HEK293T (cell line): ENCODE measurements around the gene SMIM45.

Experiments used
- CTCF ChIA-PET: fragments of 350-600 bp; formaldehyde crosslinking; extraction: SDS; loops from one replicate; lab custom pipeline; 2021; ENCODE audit warnings: antibody characterized with exemption, inconsistent platforms; lab: Yijun Ruan, JAX
- POLR2A ChIA-PET: fragments of 350-600 bp; formaldehyde crosslinking; extraction: SDS; loops from one replicate; lab custom pipeline; 2020; ENCODE audit warnings: antibody characterized with exemption, inconsistent platforms; lab: Yijun Ruan, JAX
- DNase-seq: peaks from one replicate; pipeline ENCODE4 v3.0.0; 2012; ENCODE audit warnings: mixed read lengths; ENCODE audit errors: extremely low spot score
- ARNT ChIP-seq: fragments of 450-650 bp; IDR thresholded peaks from 2 replicates; pipeline ENCODE4 v1.6.1; 2017; ENCODE audit warnings: mild to moderate bottlenecking
- BHLHE40 ChIP-seq: fragments of 450-650 bp; IDR thresholded peaks from 2 replicates; pipeline ENCODE4 v1.6.1; 2016; ENCODE audit warnings: mild to moderate bottlenecking, moderate library complexity, borderline replicate concordance
- CTBP1 ChIP-seq: fragments of 450-650 bp; IDR thresholded peaks from 2 replicates; pipeline ENCODE4 v1.6.1; 2016; ENCODE audit warnings: borderline replicate concordance
- ELF4 ChIP-seq: fragments of 450-650 bp; IDR thresholded peaks from 2 replicates; pipeline ENCODE4 v1.6.1; 2017; ENCODE audit warnings: antibody characterized with exemption
- FOXA1 ChIP-seq: fragments of 450-650 bp; IDR thresholded peaks from 2 replicates; pipeline ENCODE4 v1.6.1; 2016; ENCODE audit warnings: mild to moderate bottlenecking
- FOXK2 ChIP-seq: fragments of 450-650 bp; IDR thresholded peaks from 2 replicates; pipeline ENCODE4 v1.6.1; 2016; ENCODE audit warnings: mild to moderate bottlenecking
- FOXM1 ChIP-seq: fragments of 450-650 bp; IDR thresholded peaks from 2 replicates; pipeline ENCODE4 v1.6.1; 2017; ENCODE audit warnings: mild to moderate bottlenecking, borderline replicate concordance
- HDGF ChIP-seq: fragments of 450-650 bp; IDR thresholded peaks from 2 replicates; pipeline ENCODE4 v1.6.1; 2017; ENCODE audit warnings: antibody characterized with exemption, borderline replicate concordance
- L3MBTL2 ChIP-seq: fragments of 450-650 bp; conservative IDR thresholded peaks from 2 replicates; pipeline ENCODE4 v1.6.1; 2016; ENCODE audit warnings: mild to moderate bottlenecking
- LEF1 ChIP-seq: fragments of 450-650 bp; IDR thresholded peaks from 2 replicates; pipeline ENCODE4 v1.6.1; 2017; ENCODE audit warnings: mild to moderate bottlenecking, borderline replicate concordance
- NFRKB ChIP-seq: fragments of 450-650 bp; IDR thresholded peaks from 2 replicates; pipeline ENCODE4 v1.6.1; 2016; ENCODE audit warnings: mild to moderate bottlenecking, moderate library complexity
- PKNOX1 ChIP-seq: fragments of 450-650 bp; IDR thresholded peaks from 2 replicates; pipeline ENCODE4 v1.6.1; 2016
- SP1 ChIP-seq: fragments of 450-650 bp; IDR thresholded peaks from 2 replicates; pipeline ENCODE4 v1.6.1; 2017
- SUZ12 ChIP-seq: fragments of 450-650 bp; IDR thresholded peaks from 2 replicates; pipeline ENCODE4 v1.6.1; 2016; ENCODE audit warnings: mild to moderate bottlenecking
- TARDBP ChIP-seq: fragments of 450-650 bp; IDR thresholded peaks from 2 replicates; pipeline ENCODE4 v1.6.1; 2016
- ZNF384 ChIP-seq: fragments of 450-650 bp; IDR thresholded peaks from 2 replicates; pipeline ENCODE4 v1.6.1; 2016

SMIM45 gene

GRCh38 chr22:41912338-41913039 lies 39.5 kb upstream of the SMIM45 start:
- CTCF ChIA-PET: interaction anchor here (0.8 to 1.0 kb wide), 2 partner anchors 13 kb away, joined by 4 read pairs; no protein-coding TSS in a partner anchor
- POLR2A ChIA-PET: interaction anchor here (1.5 kb wide), 1 partner anchor 34 kb away, joined by 4 read pairs; the partner anchor contains the start of gene CENPM
- TF ChIP-seq ZNF384 (no peak), SUZ12 (no peak), ELF4 (no peak), BHLHE40 (no peak), ARNT (no peak), SP1 (no peak), FOXM1 (no peak), TARDBP (no peak), L3MBTL2 (no peak), NFRKB (no peak)
- DNase-seq: no peak

GRCh38 chr22:41913040-41913719 lies 38.8 kb upstream of the SMIM45 start:
- ChIA-PET POLR2A (interaction anchor here (1.5 kb wide), 1 partner anchor 33 kb away, joined by 4 read pairs; the partner anchor contains the start of gene CENPM), CTCF (interaction anchor here (1.0 kb wide), 1 partner anchor 13 kb away, joined by 4 read pairs; no protein-coding TSS in a partner anchor)
- no peak for DNase-seq
- TF ChIP-seq HDGF (no peak), FOXM1 (no peak), FOXK2 (no peak), ELF4 (no peak), BHLHE40 (no peak), SUZ12 (no peak), L3MBTL2 (no peak)

- TF ChIP-seq BHLHE40: no peak
- DNase-seq: no peak
- ChIA-PET POLR2A (interaction anchor here (1.0 to 1.5 kb wide), 3 partner anchors 9 to 51 kb away, joined by 3 to 4 read pairs (median 4); partner anchors contain the start of gene CENPM), CTCF (interaction anchor here (0.7 to 1.0 kb wide), 2 partner anchors 12 to 217 kb away, joined by 3 read pairs; no protein-coding TSS in a partner anchor)
Measured at GRCh38 chr22:41913842-41914534, 38.0 kb upstream of the SMIM45 start.

- ChIA-PET CTCF (interaction anchor here (0.7 to 1.0 kb wide), 2 partner anchors 11 to 218 kb away, joined by 3 read pairs; no protein-coding TSS in a partner anchor), POLR2A (interaction anchor here (1.0 to 1.1 kb wide), 2 partner anchors 9 to 52 kb away, joined by 3 to 4 read pairs; no protein-coding TSS in a partner anchor)
- TF ChIP-seq FOXK2 (no peak), NFRKB (no peak), FOXA1 (no peak), LEF1 (no peak), TARDBP (no peak), L3MBTL2 (no peak), BHLHE40 (no peak), PKNOX1 (no peak), ZNF384 (no peak), HDGF (no peak), ELF4 (no peak), SUZ12 (no peak), SP1 (no peak), ARNT (no peak)
- peak; percentile 45 for DNase-seq
Measured at GRCh38 chr22:41914611-41915034, 37.3 kb upstream of the SMIM45 start.

GRCh38 chr22:41915035-41915785 lies 36.7 kb upstream of the SMIM45 start, which contains the start of gene SHISA8:
Gene SHISA8 (minus strand): TSS chr22:41915074. CDS start chr22:41914667, 407 bp downstream.
- ChIA-PET POLR2A (interaction anchor here (1.0 to 1.3 kb wide), 3 partner anchors 8 to 53 kb away, joined by 3 to 4 read pairs (median 3); partner anchors contain the start of gene CENPM), CTCF (interaction anchor here (1.0 to 1.3 kb wide), 2 partner anchors 218 kb away, joined by 3 read pairs; no protein-coding TSS in a partner anchor)
- peak; percentile 69 for DNase-seq
- no peak for TF ChIP-seq ZNF384
- no peak for TF ChIP-seq PKNOX1
- no peak for TF ChIP-seq HDGF
- TF ChIP-seq BHLHE40: no peak
- no peak for TF ChIP-seq CTBP1
- TF ChIP-seq LEF1: no peak
- no peak for TF ChIP-seq NFRKB
- no peak for TF ChIP-seq ARNT
- TF ChIP-seq L3MBTL2: no peak
- no peak for TF ChIP-seq TARDBP
- no peak for TF ChIP-seq SUZ12
- TF ChIP-seq FOXA1: no peak
